Stomach (tissue), 9 donors: ENCODE results near the gene RTTN. TPM values are rescaled to one million over a fixed set of nuclear protein-coding genes. Genes with fewer than 3 reads are reported as not detected.
A peak's percentile ranks its signal among the peaks of the same experiment; 100 is the strongest.

ENCODE experiments used
- DNase-seq, 2 donors: peaks; one replicate each; pipeline versions ENCODE4 v3.0.0 to v3.0.0-alpha.2; 2013 to 2019
- H3K27ac ChIP-seq, 5 donors: fragments of 200-600 bp in 4 of 5; sonication (generic) in 4 of 5; one replicate each; pipeline ENCODE4 v1.5.1; 2013 to 2019; ENCODE audit warnings: mild to moderate bottlenecking in 1 of 5, moderate library complexity in 1 of 5
- H3K27me3 ChIP-seq, 3 donors: fragments of 200-600 bp; sonication (generic); one replicate each; pipeline ENCODE4 v1.5.1; 2017 to 2019; ENCODE audit warnings: mixed run types in 1 of 3
- H3K36me3 ChIP-seq, 4 donors: fragments of 200-600 bp; sonication (generic); 1 replicate in 3 of 4; 2 replicates in 1 of 4; pipeline ENCODE4 v1.5.1; 2016 to 2019
- H3K4me1 ChIP-seq, 4 donors: fragments of 200-600 bp; sonication (generic); one replicate each; pipeline ENCODE4 v1.5.1; 2016 to 2019
- H3K4me3 ChIP-seq, 4 donors: fragments of 200-600 bp; sonication (generic) in 3 of 4; one replicate each; pipeline ENCODE4 v1.5.1; 2016 to 2019; ENCODE audit warnings: mild to moderate bottlenecking in 1 of 4
- H3K9me3 ChIP-seq, 4 donors: fragments of 200-600 bp; sonication (generic); one replicate each; pipeline ENCODE4 v1.5.1; 2016 to 2019
- CTCF ChIP-seq, 7 experiments: fragments of 450-650 bp in 4 of 7; fragments of 200-600 bp in 3 of 7; sonication (generic) in 3 of 7; IDR thresholded peaks; one replicate each; pipeline ENCODE4 v1.5.1; 2016 to 2019; ENCODE audit warnings: antibody characterized with exemption in 7 of 7, control low read depth in 2 of 7, mild to moderate bottlenecking in 1 of 7
- EP300 ChIP-seq: sonication (generic); formaldehyde crosslinking; IDR thresholded peaks from one replicate; pipeline ENCODE4 v1.6.1; 2017; ENCODE audit warnings: antibody characterized with exemption
- POLR2A ChIP-seq, 4 donors: fragments of 450-650 bp; IDR thresholded peaks; one replicate each; pipeline ENCODE4 v1.6.1; 2016; ENCODE audit warnings: antibody characterized with exemption in 4 of 4, control low read depth in 2 of 4, mild to moderate bottlenecking in 1 of 4, moderate library complexity in 1 of 4
- POLR2AphosphoS5 ChIP-seq, 3 donors: sonication (generic); formaldehyde crosslinking; IDR thresholded peaks; one replicate each; pipeline ENCODE4 v1.6.1; 2016; ENCODE audit warnings: antibody characterized with exemption in 3 of 3
- WGBS, 5 donors: extraction: QIAGEN DNeasy Blood & Tissue Kit in 3 of 5; methylation state at CpG; one replicate each; pipeline versions ENCODE4 v1.1.5 to v1.1.7; 2013 to 2018; 5-methylcytosine and 5-hydroxymethylcytosine counted together
- intact Hi-C: fragments of 100-400 bp; cut with DNase I; formaldehyde crosslinking; loops from one replicate; pipeline ENCODE4 v1.15.1; 2023; ENCODE audit warnings: low total_unique reads
- polyA plus RNA-seq, 3 donors: library from polyadenylated mRNA; stranded (reverse); fragments of 200-250 nt; gene quantifications; one replicate each; pipeline ENCODE4 v1.2.3, GENCODE V29; 2013
- total RNA-seq, 5 donors: library from RNA; depleted of rRNA; stranded (reverse); fragments of >200 nt; gene quantifications; one replicate each; pipeline versions ENCODE4 v1.1.0 to v1.2.3, GENCODE V29; 2014 to 2016
- donor health status: healthy with polysubstance abuse.
- donor health status: Bipolar disorder and iron deficiency.
- donor health status: healthy.

RTTN gene
- total and polyA plus RNA-seq, 8 donors = 2.1 to 52.1 (median 10.2) TPM

DNA sequence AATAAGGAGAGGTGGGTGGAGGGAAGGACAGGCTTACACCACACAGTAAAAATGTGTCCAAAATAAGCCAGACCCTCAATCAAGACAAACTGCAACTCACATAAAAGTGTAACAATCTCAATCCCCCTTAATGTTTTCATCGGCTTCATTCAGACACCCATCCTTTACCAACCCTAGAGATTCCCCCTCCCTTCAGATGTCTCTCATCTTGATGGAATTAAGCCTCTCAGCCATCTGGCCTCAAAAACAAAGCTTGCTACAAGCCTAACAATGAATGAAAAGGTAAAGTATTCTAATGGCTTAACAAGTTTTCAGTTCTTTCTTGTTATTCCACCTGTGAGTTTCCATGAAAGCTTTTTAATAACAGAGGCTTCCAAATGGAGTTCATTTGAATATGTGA, 5.2 kb downstream of the RTTN start:
- Histone ChIP-seq H3K4me3 (no peak overlapping the region), H3K27ac (no peak overlapping the region), H3K9me3 (no peaks in the 10 kb centered on the region), H3K27me3 (no peaks in the 10 kb centered on the region), H3K36me3 (peaks cover 6 to 47% (median 44%) of the 10 kb centered on the region in 4 donors), H3K4me1 (peaks cover 6 to 21% (median 12%) of the 10 kb centered on the region in 4 donors)
- no peak for TF ChIP-seq POLR2AphosphoS5 (IDR thresholded peaks at IDR 0.05)
- TF ChIP-seq CTCF (IDR thresholded peaks at IDR 0.05) = no peak
- no peak for TF ChIP-seq EP300
- no peak for TF ChIP-seq POLR2A (IDR thresholded peaks at IDR 0.05)
- no peak for DNase-seq
- 0 to 34% (median 0%) methylated on average over 1 of the region's 1 CpG for WGBS, 5 donors
- intact Hi-C loops = loop anchor here (10.0 kb wide), 1 partner anchor 95 kb away; no protein-coding TSS in a partner anchor

DNA sequence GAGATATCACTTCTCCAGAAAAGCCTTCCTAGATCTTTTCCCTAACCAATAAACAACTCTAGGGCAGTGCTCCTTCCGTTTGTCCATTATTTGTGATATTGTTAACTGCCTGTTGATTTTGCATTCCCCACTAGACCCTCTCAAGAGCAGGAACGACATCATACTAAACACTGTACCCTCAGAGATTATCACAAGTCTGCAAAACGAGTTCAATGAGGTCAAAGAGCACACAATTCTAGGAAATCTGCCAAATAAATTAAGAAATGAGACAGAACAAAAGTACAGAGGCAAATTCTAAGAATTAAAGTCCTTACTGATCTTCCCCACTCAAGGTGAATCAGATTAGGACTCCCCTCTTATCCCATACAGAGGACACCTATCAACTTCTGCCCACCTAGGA, 7.6 kb downstream of the RTTN start:
- no peak for DNase-seq
- 24 to 43% (median 25%) methylated on average over 3 of the region's 3 CpGs for WGBS, 5 donors
- TF ChIP-seq CTCF (IDR thresholded peaks at IDR 0.05) = no peak
- TF ChIP-seq EP300 = no peak
- TF ChIP-seq POLR2AphosphoS5 (IDR thresholded peaks at IDR 0.05) = no peak
- TF ChIP-seq POLR2A (IDR thresholded peaks at IDR 0.05) = no peak
- intact Hi-C loops = loop anchor here (5.0 kb wide), 1 partner anchor 234 kb away; no protein-coding TSS in a partner anchor
- H3K9me3 ChIP-seq = no peaks in the 10 kb centered on the region
- no peaks in the 10 kb centered on the region for H3K27me3 ChIP-seq
- no peaks in the 10 kb centered on the region for H3K4me1 ChIP-seq
- H3K4me3 ChIP-seq = no peak overlapping the region
- H3K36me3 ChIP-seq = peaks cover 6 to 70% (median 67%) of the 10 kb centered on the region in 4 donors
- H3K27ac ChIP-seq = no peak overlapping the region

GRCh38 chr18:70197026-70197425, 8.5 kb downstream of the RTTN start:
- H3K4me1 ChIP-seq = no peaks in the 10 kb centered on the region
- no peak overlapping the region for H3K4me3 ChIP-seq
- peaks cover 9 to 78% (median 75%) of the 10 kb centered on the region in 4 donors for H3K36me3 ChIP-seq
- no peak overlapping the region for H3K27ac ChIP-seq
- no peak for DNase-seq
- WGBS, 5 donors = 84 to 97% (median 92%) methylated on average over 6 of the region's 6 CpGs
- TF ChIP-seq POLR2A (IDR thresholded peaks at IDR 0.05) (no peak), POLR2AphosphoS5 (IDR thresholded peaks at IDR 0.05) (no peak), CTCF (IDR thresholded peaks at IDR 0.05) (no peak), EP300 (no peak)
- H3K27me3 ChIP-seq = no peaks in the 10 kb centered on the region
- intact Hi-C loops = loop anchor here (5.0 kb wide), 1 partner anchor 235 kb away; no protein-coding TSS in a partner anchor
- no peaks in the 10 kb centered on the region for H3K9me3 ChIP-seq

DNA sequence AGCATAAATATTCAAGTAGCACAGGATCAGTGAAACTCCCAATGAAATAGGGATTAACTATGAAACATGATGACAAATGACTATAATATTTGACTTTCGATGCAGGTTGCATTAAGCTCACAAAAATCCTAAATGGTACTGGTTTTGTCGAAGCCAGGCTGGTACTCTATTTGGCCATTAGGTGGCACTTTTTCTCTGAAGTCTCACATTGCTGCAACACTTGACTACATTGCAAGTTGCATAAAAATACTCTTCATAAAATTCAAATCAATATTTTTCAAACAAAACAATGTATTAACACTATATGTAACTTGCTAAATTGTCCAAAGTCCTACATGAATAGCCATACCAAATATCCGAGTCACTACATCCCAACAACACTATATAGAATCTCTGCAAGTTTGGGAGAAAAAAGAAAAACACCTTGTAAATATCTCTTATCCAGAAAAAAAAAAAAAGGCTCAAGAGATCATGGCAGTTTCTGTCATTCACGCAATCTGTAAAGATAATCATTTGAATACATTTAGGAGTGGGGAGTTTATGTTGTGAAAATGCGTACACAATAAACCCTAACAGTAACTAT, 9.5 kb downstream of the RTTN start:
- Histone ChIP-seq H3K27ac (no peak overlapping the region), H3K4me3 (no peak overlapping the region), H3K27me3 (no peaks in the 10 kb centered on the region), H3K36me3 (peaks cover 11 to 86% (median 84%) of the 10 kb centered on the region in 4 donors), H3K4me1 (no peaks in the 10 kb centered on the region), H3K9me3 (no peaks in the 10 kb centered on the region)
- DNase-seq = peak in 1 of 2 donors; percentile 66
- WGBS, 5 donors = 54 to 65% (median 61%) methylated on average over 5 of the region's 5 CpGs
- intact Hi-C loops = loop anchor here (5.0 kb wide), 1 partner anchor 236 kb away; no protein-coding TSS in a partner anchor
- TF ChIP-seq POLR2A (IDR thresholded peaks at IDR 0.05) = no peak
- no peak for TF ChIP-seq EP300
- TF ChIP-seq CTCF (IDR thresholded peaks at IDR 0.05) = peak in 5 of 7 experiments; percentile 29 to 70 (median 65)
